Forelimb muscle (tissue), 1 donor: ENCODE measurements around the gene SERPINB6. TPM values are rescaled to one million over a fixed set of nuclear protein-coding genes. Genes with fewer than 3 reads are reported as not detected.
"Not testable (repeated sequence)": the region's sequence is repeated elsewhere in the genome, so short reads cannot be mapped to it uniquely, and the experiment has no call there.

Experiments
- DNase-seq: peaks from one replicate; pipeline ENCODE4 v3.0.0-alpha.2; 2013; ENCODE audit warnings: low read depth
- polyA plus RNA-seq: library from polyadenylated mRNA; unstranded; fragments of 120-200 nt; gene quantifications from one replicate; pipeline ENCODE4 v1.2.1, GENCODE V29; 2013; ENCODE audit not compliant: insufficient read length

Gene SERPINB6
- polyA plus RNA-seq: 80.5 TPM

DNA sequence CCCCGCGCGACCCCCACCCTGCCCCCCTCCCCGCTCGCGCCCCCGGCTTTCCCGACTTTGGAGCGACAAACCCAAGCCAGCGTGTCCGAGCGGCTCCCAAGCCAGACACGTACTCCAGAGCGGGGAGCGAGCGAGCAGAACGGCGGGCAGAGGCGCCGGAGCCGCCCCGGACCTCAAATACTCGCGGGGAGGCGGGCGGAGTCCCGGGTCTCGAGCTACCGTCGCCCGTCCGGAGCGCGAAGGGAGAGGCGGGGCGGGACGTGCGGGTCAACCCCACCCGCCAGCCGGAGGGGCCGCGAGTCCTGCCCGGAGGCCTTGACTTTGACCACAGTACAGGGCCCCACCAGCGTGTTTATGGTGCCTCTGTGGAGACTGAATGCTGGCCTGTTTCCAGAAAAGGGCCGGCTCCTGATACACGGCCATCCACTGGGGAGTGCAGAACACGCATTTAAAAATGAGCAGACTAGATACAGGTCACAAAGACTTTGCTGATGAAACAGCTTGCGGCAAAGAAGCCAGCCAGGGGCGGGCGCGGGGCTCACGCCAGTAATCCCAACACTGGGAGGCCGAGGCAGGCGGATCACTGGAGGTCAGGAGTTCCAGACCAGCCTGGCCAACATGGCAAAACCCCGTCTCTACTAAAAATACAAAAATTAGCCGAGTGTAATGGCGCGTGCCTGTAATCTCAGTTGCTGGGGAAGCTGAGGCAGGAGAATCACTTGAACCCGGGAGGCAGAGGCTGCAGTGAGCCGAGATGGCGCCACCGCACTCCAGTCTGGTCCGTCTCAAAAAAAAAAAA lies at the start of gene SERPINB6:
SERPINB6 (minus strand) TSS at position 148 of the 799 bp plus-strand sequence. CDS start 12,235 bp downstream, outside the sequence.
- DNase-seq: no peak

DNA sequence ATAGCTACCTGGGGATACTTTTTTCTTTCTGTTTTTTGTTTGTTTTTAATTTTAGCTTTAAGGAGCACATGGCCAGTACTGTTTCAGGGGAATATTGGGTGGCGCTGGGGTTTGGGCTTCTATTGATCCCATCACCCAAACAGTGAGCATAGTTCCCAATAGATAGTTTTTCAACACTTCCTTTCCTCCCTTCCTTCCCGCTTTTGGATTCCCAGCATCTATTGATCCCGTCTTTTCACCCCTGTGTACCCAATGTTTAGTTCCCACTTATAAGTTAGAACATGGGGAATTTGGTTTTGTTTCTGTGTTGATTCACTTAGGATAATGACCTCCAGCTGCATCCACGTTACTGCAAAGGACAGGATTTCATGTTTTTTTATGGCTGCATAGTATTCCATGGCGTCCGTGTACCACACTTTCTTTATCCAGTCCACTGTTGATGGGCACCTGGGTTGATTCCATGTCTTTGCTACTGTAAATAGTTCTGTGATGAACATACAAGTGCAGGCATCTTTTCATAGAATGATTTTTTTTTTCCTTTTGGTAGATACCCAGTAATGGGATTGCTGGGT lies 48.5 kb upstream of the SERPINB6 start:
- DNase-seq: no peak

GRCh38 chr6:3019065-3019464 lies 47.7 kb upstream of the SERPINB6 start:
- no peak for DNase-seq

- no peak for DNase-seq
Observed at GRCh38 chr6:3017304-3017703, 45.9 kb upstream of the SERPINB6 start.

- no peak for DNase-seq
Observed at GRCh38 chr6:3016473-3017280, 45.3 kb upstream of the SERPINB6 start.

DNA sequence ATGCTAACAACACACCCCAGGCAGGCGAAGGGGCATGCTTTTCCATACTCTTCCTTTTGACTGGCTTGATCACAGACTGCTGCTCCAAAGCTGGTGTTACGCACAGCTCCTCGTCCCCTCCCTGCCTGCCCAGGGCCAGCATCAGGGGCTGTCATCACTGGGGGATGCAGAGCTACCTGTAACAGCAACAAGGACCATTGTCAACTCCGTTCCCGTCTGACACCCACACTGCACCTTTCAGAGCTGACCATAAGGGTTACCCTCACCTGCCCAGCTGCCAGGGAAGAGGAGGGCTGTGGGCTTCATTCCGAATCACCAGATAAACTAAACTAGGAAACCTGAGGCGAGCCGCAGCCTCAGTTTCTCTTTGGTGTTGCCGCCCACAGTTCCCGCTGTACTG lies 43.8 kb upstream of the SERPINB6 start:
- DNase-seq: no peak

- DNase-seq: no peak
Observed at GRCh38 chr6:3014675-3015066, 43.3 kb upstream of the SERPINB6 start.

DNA sequence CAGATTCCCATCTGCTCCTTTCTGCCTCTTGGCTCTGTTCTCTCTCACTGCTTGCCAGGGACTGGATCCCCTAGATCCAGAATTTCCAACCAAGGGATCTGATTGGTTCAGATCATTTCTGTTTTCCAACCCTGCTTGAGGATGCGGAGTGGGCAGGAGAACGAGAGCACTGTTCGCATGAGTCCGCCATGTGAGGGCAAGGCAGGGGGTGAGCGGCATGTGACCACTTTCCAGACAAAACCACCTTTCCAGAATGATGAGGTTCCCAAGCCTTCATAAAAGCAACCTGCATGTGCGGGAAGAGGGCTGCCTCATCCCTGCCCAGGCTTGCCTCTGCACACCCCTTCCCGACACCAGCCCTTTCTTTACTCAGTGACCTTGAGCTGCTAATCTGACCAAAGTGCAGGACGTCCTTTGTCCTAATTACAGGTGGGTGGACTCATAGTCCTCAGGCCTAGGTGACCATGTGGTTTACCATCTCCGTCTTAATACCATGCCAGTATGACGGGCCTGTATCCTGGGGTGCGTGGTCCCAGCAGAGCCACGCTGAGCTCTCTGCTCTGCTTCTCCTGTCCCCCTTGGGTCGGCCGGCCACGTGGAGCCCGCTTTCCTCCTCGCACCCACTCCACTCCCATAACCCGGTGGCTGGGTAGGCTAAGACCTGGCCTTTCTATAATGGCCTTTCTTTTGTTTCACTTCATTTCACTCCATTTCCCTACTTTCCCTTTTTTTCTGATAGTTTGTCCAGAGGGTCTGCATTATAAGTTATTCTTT lies 42.7 kb upstream of the SERPINB6 start:
- no peak for DNase-seq

GRCh38 chr6:3013486-3013885 lies 42.1 kb upstream of the SERPINB6 start:
- no peak for DNase-seq

GRCh38 chr6:3011592-3011991 lies 40.2 kb upstream of the SERPINB6 start:
- DNase-seq: no peak

DNA sequence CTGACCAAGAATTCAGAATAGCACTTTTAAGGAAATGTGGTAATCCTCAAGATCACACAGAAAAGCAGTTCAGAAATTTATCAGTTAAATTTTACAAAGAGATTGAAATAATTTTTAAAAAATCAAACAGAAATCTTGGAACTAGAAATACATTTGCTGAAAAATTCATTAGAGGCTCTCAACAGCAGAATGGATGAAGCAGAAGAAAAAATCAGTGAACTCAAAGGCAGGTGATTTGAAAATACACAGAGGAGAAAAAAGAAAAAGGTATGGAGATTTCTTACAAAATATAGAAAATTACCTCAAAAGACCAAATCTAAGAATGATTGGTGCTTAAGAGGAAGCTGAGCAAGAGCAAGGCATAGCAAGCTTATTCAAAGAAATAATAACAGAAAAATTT lies 39.8 kb upstream of the SERPINB6 start:
- no peak for DNase-seq

- DNase-seq: no peak
Observed at GRCh38 chr6:3009930-3010329, 38.6 kb upstream of the SERPINB6 start.

DNA sequence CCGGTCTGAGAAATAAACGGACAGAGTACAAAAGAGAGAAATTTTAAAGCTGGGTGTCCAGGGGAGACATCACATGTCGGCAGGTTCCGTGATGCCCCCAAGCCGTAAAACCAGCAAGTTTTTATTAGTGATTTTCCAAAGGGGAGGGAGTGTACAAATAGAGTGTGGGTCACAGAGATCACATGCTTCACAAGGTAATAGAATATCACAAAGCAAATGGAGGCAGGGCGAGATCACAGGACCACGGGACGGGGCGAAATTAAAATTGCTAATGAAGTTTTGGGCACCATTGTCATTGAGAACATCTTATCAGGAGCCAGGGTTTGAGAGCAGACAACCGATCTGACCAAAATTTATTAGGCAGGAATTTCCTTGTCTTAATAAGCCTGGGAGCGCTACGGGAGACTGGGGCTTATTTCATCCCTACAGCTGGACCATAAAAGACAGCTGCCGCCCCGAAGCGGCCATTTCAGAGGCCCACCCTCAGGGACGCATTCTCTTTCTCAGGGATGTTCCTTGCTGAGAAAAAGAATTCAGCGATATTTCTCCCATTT lies 37.4 kb upstream of the SERPINB6 start:
- DNase-seq: not testable (repeated sequence)

- no peak for DNase-seq
Observed at GRCh38 chr6:3007571-3007970, 36.2 kb upstream of the SERPINB6 start.

GRCh38 chr6:3006476-3006875 lies 35.1 kb upstream of the SERPINB6 start:
- no peak for DNase-seq

DNA sequence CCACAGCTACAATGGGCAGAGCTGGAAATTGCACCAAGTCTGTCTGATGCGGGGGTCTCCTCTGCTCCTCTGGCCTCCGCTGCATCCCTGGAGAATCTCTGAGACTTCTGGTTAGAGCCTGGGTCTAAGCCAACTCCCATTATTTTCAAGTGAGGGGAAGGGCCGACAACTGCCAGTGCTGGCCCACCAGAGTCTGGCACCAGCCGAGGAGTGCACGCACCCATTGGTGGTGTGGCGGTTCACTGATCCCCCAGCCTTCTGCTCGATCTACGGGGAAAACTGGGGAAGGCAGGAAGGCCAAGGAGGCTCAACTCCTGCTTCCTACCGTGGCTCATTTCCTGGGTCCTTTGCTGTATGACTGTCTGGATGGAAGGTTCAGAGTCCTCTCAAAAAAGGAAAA lies 34.5 kb upstream of the SERPINB6 start:
- DNase-seq: no peak

DNA sequence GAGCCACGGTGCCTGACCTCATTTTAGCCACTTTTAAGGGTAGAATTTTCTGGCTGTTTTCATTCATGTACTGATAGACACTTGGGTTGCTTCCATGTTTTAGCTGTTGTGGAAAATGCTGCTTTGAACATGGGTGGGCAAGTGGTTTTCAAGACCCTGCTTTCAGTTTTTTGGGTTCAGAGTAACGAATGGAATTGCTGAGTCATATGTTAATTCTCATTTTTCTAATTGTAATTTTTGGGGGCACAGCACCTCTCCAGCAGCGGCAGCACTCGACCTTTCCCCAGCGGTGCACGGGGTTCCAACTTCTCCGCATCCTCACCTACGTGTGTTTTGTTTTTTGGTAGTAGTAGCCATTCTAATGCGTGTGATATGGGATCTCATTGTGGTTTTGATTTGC lies 33.7 kb upstream of the SERPINB6 start:
- DNase-seq: no peak

GRCh38 chr6:3003226-3003625 lies 31.9 kb upstream of the SERPINB6 start:
- not testable (repeated sequence) for DNase-seq

GRCh38 chr6:3001773-3002293 lies 30.5 kb upstream of the SERPINB6 start:
- DNase-seq: no peak

- DNase-seq: no peak
Observed at GRCh38 chr6:3001146-3001772, 29.9 kb upstream of the SERPINB6 start.
